Loucy (cell line): Measurements from ENCODE around the gene TNPO3.
"Not testable (repeated sequence)": the region's sequence is repeated elsewhere in the genome, so short reads cannot be mapped to it uniquely, and the experiment has no call there.

ENCODE experiments used
- CTCF ChIP-seq: fragments of 200-600 bp; sonication (generic); conservative IDR thresholded peaks from 2 replicates; pipeline ENCODE4 v1.5.1; 2014; ENCODE audit warnings: mild to moderate bottlenecking, antibody characterized with exemption, low read length
- EZH2phosphoT487 ChIP-seq: fragments of 200-600 bp; IDR thresholded peaks from 2 replicates; pipeline ENCODE4 v1.6.1; 2018; ENCODE audit warnings: antibody characterized with exemption, mild to moderate bottlenecking, moderate library complexity, borderline replicate concordance

DNA sequence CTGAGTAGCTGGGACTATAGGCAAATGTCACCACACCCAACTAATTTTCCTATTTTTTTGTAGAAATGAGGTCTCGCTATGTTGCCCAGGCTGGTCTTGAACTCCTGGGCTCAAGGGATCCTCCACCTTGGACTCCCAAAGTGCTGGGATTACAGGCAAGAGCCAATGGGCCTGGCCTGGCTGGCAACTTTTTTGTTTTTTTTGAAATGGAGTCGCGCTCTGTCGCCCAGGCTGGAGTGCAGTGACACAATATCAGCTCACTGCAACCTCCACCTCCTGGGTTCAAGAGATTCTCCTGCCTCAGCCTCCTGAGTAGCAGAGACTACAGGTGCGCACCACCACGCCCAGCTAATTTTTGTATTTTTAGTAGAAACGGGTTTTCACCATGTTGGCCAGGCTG lies 3.5 kb downstream of the TNPO3 start:
- TF ChIP-seq CTCF, EZH2phosphoT487: not testable (repeated sequence)
